ENCODE data around the gene CBARP. TPM values are rescaled to one million over a fixed set of nuclear protein-coding genes. Genes with fewer than 3 reads are reported as not detected.

The CBARP gene
- total and polyA plus RNA-seq, 2 donors = 0.09 to 0.37 TPM

DNA sequence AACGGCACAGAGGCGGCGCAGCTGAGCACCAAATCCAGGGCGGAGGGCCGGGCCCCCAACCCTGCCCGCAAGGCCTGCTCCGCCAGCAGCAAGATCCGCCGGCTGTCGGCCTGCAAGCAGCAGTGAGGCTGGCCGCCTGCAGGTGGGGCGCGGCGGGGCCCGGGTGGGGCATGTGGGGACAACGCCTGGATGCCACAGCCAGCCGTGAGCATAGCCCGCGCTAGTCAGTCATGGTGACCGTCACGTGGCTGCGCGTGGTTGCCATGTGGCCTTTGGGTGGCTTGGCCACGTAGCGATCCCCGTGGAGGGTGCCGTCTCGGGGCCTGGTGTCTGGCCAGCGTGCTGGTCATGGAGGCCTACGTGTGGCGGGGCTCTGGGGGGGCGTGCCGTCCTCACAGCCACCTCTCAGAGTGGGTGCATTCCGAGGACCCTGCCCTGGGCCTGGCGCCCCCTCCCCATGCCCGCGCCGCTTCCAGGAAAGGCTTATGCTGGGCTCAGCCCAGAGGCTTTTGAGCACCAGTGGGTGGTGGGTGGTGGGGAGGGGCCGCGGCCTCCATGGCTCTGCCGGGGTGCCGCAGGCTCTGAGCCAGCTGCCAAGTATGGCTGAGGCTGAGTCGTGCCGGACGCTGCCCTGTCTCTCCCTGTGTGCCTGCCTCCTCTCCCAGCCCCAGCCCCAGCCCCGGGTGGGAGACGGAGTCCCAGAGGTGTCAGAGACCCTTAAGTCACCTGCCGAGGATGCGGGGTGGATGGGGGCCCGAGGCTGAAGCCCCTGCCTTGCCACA is 11.1 kb downstream of the CBARP start:
- WGBS = 98% methylated on average over 50 of the region's 50 CpGs
- Histone ChIP-seq H3K27me3 (ENCODE audit: control insufficient read depth in 2 of 2, insufficient read depth in 1 of 2, low read length in 1 of 2) (peaks cover 0 to 2% of the 10 kb centered on the region in 2 donors), H3K4me3 (ENCODE audit: low read length in 2 of 2) (no peak overlapping the region), H3K9me3 (ENCODE audit: control insufficient read depth in 2 of 2, insufficient read depth in 1 of 2, low read length in 1 of 2) (no peaks in the 10 kb centered on the region), H3K4me1 (ENCODE audit: control insufficient read depth in 2 of 2, insufficient read depth in 2 of 2, low read length in 2 of 2) (no peaks in the 10 kb centered on the region), H3K36me3 (ENCODE audit: control insufficient read depth in 2 of 2, insufficient read depth in 2 of 2, low read length in 1 of 2) (peaks cover 43 to 68% of the 10 kb centered on the region in 2 donors), H3K27ac (ENCODE audit: low read depth in 1 of 2, low read length in 1 of 2) (no peak overlapping the region)
- DNase-seq (ENCODE audit: low read depth in 6 of 9, low spot score in 9 of 9) = no peak

DNA sequence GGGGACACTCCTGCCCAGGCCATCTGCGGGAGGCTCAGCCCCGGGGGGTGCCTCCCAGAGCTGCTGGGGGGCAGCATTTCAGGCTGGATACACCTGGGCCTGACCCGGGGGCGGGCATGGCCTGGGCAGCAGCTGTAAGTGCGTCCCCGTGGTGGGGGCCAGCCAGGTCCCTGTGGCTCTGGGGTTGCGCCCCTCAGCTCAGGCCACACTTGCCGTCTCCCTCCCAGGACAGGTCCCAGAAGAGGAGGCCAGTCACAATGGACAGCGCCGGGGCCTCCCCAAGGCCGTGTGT is 11.6 kb downstream of the CBARP start:
- H3K27ac ChIP-seq (ENCODE audit: low read depth in 1 of 2, low read length in 1 of 2) = no peak overlapping the region
- no peak for DNase-seq (ENCODE audit: low read depth in 6 of 9, low spot score in 9 of 9)
- H3K36me3 ChIP-seq (ENCODE audit: control insufficient read depth in 2 of 2, insufficient read depth in 2 of 2, low read length in 1 of 2) = peaks cover 48 to 73% of the 10 kb centered on the region in 2 donors
- peaks cover 0 to 2% of the 10 kb centered on the region in 2 donors for H3K27me3 ChIP-seq (ENCODE audit: control insufficient read depth in 2 of 2, insufficient read depth in 1 of 2, low read length in 1 of 2)
- no peaks in the 10 kb centered on the region for H3K9me3 ChIP-seq (ENCODE audit: control insufficient read depth in 2 of 2, insufficient read depth in 1 of 2, low read length in 1 of 2)
- H3K4me1 ChIP-seq (ENCODE audit: control insufficient read depth in 2 of 2, insufficient read depth in 2 of 2, low read length in 2 of 2) = no peaks in the 10 kb centered on the region
- no peak overlapping the region for H3K4me3 ChIP-seq (ENCODE audit: low read length in 2 of 2)
- over 99% methylated on average over 11 of the region's 11 CpGs for WGBS

- Histone ChIP-seq H3K27ac (ENCODE audit: low read depth in 1 of 2, low read length in 1 of 2) (no peak overlapping the region), H3K4me1 (ENCODE audit: control insufficient read depth in 2 of 2, insufficient read depth in 2 of 2, low read length in 2 of 2) (no peaks in the 10 kb centered on the region), H3K9me3 (ENCODE audit: control insufficient read depth in 2 of 2, insufficient read depth in 1 of 2, low read length in 1 of 2) (no peaks in the 10 kb centered on the region), H3K36me3 (ENCODE audit: control insufficient read depth in 2 of 2, insufficient read depth in 2 of 2, low read length in 1 of 2) (peaks cover 54 to 79% of the 10 kb centered on the region in 2 donors), H3K4me3 (ENCODE audit: low read length in 2 of 2) (no peak overlapping the region), H3K27me3 (ENCODE audit: control insufficient read depth in 2 of 2, insufficient read depth in 1 of 2, low read length in 1 of 2) (no peaks in the 10 kb centered on the region)
- no peak for DNase-seq (ENCODE audit: low read depth in 6 of 9, low spot score in 9 of 9)
- 98% methylated on average over 29 of the region's 29 CpGs for WGBS
These were observed 12.2 kb downstream of the CBARP start for GRCh38 chr19:1225440-1226226.

GRCh38 chr19:1224847-1225246 is 13.0 kb downstream of the CBARP start:
- Histone ChIP-seq H3K4me1 (ENCODE audit: control insufficient read depth in 2 of 2, insufficient read depth in 2 of 2, low read length in 2 of 2) (no peaks in the 10 kb centered on the region), H3K27ac (ENCODE audit: low read depth in 1 of 2, low read length in 1 of 2) (no peak overlapping the region), H3K36me3 (ENCODE audit: control insufficient read depth in 2 of 2, insufficient read depth in 2 of 2, low read length in 1 of 2) (peaks cover 62 to 87% of the 10 kb centered on the region in 2 donors), H3K27me3 (ENCODE audit: control insufficient read depth in 2 of 2, insufficient read depth in 1 of 2, low read length in 1 of 2) (no peaks in the 10 kb centered on the region), H3K9me3 (ENCODE audit: control insufficient read depth in 2 of 2, insufficient read depth in 1 of 2, low read length in 1 of 2) (no peaks in the 10 kb centered on the region), H3K4me3 (ENCODE audit: low read length in 2 of 2) (no peak overlapping the region)
- WGBS = 93% methylated on average over 16 of the region's 16 CpGs
- no peak for DNase-seq (ENCODE audit: low read depth in 6 of 9, low spot score in 9 of 9)

- no peak overlapping the region for H3K27ac ChIP-seq (ENCODE audit: low read depth in 1 of 2, low read length in 1 of 2)
- no peak overlapping the region for H3K4me3 ChIP-seq (ENCODE audit: low read length in 2 of 2)
- no peaks in the 10 kb centered on the region for H3K27me3 ChIP-seq (ENCODE audit: control insufficient read depth in 2 of 2, insufficient read depth in 1 of 2, low read length in 1 of 2)
- no peaks in the 10 kb centered on the region for H3K9me3 ChIP-seq (ENCODE audit: control insufficient read depth in 2 of 2, insufficient read depth in 1 of 2, low read length in 1 of 2)
- DNase-seq (ENCODE audit: low read depth in 6 of 9, low spot score in 9 of 9) = no peak
- 94% methylated on average over 16 of the region's 16 CpGs for WGBS
- no peaks in the 10 kb centered on the region for H3K4me1 ChIP-seq (ENCODE audit: control insufficient read depth in 2 of 2, insufficient read depth in 2 of 2, low read length in 2 of 2)
- peaks cover 62 to 89% of the 10 kb centered on the region in 2 donors for H3K36me3 ChIP-seq (ENCODE audit: control insufficient read depth in 2 of 2, insufficient read depth in 2 of 2, low read length in 1 of 2)
These were observed 13.6 kb downstream of the CBARP start for GRCh38 chr19:1224047-1224825.

DNA sequence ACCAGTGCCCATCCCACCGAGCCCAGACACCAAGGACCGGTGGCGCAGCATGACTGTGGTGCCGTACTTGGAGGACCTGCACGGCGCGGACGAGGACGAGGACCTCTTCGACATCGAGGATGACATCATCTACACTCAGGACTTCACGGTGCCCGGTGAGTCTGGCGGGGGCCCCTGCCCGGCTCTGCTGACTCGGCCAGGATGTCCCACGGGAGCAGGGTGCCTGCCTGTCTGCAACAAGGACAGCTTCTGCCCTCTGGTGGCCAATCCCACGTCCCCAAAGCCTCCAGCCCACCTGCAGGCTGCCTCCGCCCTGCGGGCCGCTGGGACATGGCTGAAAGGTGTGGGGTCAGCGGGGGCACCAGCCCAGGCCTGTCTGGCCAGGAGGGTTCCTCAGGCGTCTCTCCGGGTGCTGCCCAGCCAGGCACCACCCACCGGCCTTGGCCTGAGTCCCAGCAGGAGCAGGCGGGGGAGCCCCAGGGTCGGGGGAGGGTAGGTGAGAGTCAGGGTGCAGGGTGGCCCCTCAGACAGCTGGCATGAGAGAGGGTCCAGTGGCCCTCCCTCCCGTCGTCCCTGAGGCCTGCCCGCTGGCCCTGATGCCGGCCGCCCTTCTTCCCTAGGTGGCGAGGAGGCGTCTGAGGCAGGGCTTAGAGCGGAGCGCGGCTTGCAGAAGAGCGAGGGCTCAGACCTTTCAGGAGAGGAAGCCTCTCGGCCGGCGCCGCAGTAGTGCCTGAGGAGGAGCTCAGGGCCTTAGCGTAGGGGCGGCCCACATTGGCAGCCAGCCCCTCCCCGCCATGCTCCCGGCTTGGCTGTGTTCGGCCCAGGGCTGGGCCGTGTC is 14.6 kb downstream of the CBARP start:
- DNase-seq (ENCODE audit: low read depth in 6 of 9, low spot score in 9 of 9) = no peak
- 97% methylated on average over 48 of the region's 48 CpGs for WGBS
- Histone ChIP-seq H3K36me3 (ENCODE audit: control insufficient read depth in 2 of 2, insufficient read depth in 2 of 2, low read length in 1 of 2) (peaks cover 62 to 84% of the 10 kb centered on the region in 2 donors), H3K4me3 (ENCODE audit: low read length in 2 of 2) (no peak overlapping the region), H3K4me1 (ENCODE audit: control insufficient read depth in 2 of 2, insufficient read depth in 2 of 2, low read length in 2 of 2) (no peaks in the 10 kb centered on the region), H3K27ac (ENCODE audit: low read depth in 1 of 2, low read length in 1 of 2) (no peak overlapping the region), H3K27me3 (ENCODE audit: control insufficient read depth in 2 of 2, insufficient read depth in 1 of 2, low read length in 1 of 2) (no peaks in the 10 kb centered on the region), H3K9me3 (ENCODE audit: control insufficient read depth in 2 of 2, insufficient read depth in 1 of 2, low read length in 1 of 2) (no peaks in the 10 kb centered on the region)

DNA sequence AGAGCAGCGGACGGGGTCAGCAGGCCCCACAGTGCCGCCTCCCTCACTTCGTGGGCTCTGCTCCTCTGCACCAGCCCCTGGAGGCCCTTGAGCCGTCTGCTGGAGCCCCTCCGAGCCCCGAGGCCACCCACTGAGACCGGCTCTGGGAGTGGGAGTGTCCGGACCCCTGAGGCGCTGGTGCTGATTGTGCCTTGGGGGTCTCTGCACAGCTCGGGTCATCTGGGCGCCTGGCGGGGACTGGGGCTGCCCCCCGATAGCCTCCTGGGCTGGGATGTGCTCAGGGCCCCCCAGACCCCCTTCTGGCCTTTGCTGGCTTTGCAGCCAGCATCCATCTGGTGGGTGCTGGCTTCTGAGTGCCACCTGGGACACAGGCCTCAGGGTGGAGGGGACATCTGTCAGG is 15.4 kb downstream of the CBARP start:
- no peaks in the 10 kb centered on the region for H3K27me3 ChIP-seq (ENCODE audit: control insufficient read depth in 2 of 2, insufficient read depth in 1 of 2, low read length in 1 of 2)
- H3K36me3 ChIP-seq (ENCODE audit: control insufficient read depth in 2 of 2, insufficient read depth in 2 of 2, low read length in 1 of 2) = peaks cover 59 to 76% of the 10 kb centered on the region in 2 donors
- DNase-seq (ENCODE audit: low read depth in 6 of 9, low spot score in 9 of 9) = no peak
- H3K27ac ChIP-seq (ENCODE audit: low read depth in 1 of 2, low read length in 1 of 2) = no peak overlapping the region
- no peaks in the 10 kb centered on the region for H3K9me3 ChIP-seq (ENCODE audit: control insufficient read depth in 2 of 2, insufficient read depth in 1 of 2, low read length in 1 of 2)
- H3K4me3 ChIP-seq (ENCODE audit: low read length in 2 of 2) = no peak overlapping the region
- no peaks in the 10 kb centered on the region for H3K4me1 ChIP-seq (ENCODE audit: control insufficient read depth in 2 of 2, insufficient read depth in 2 of 2, low read length in 2 of 2)
- 96% methylated on average over 14 of the region's 14 CpGs for WGBS

- H3K4me3 ChIP-seq (ENCODE audit: low read length in 2 of 2) = no peak overlapping the region
- H3K36me3 ChIP-seq (ENCODE audit: control insufficient read depth in 2 of 2, insufficient read depth in 2 of 2, low read length in 1 of 2) = peaks cover 54 to 71% of the 10 kb centered on the region in 2 donors
- H3K4me1 ChIP-seq (ENCODE audit: control insufficient read depth in 2 of 2, insufficient read depth in 2 of 2, low read length in 2 of 2) = no peaks in the 10 kb centered on the region
- DNase-seq (ENCODE audit: low read depth in 6 of 9, low spot score in 9 of 9) = no peak
- no peaks in the 10 kb centered on the region for H3K27me3 ChIP-seq (ENCODE audit: control insufficient read depth in 2 of 2, insufficient read depth in 1 of 2, low read length in 1 of 2)
- 97% methylated on average over 22 of the region's 22 CpGs for WGBS
- H3K27ac ChIP-seq (ENCODE audit: low read depth in 1 of 2, low read length in 1 of 2) = no peak overlapping the region
- H3K9me3 ChIP-seq (ENCODE audit: control insufficient read depth in 2 of 2, insufficient read depth in 1 of 2, low read length in 1 of 2) = no peaks in the 10 kb centered on the region
These were observed 15.9 kb downstream of the CBARP start for GRCh38 chr19:1221904-1222255.
